Nephron (organoid): Measurements from ENCODE around the gene NTRK3.

Experiments
- H3K27ac Mint-ChIP-seq, 3 experiments: 2 replicates each; pipeline ENCODE4 v1.8.0; 2020; ENCODE audit warnings: mixed read lengths in 3 of 3, mild to moderate bottlenecking in 2 of 3, moderate library complexity in 1 of 3
- H3K27me3 Mint-ChIP-seq: 2 replicates; pipeline ENCODE4 v1.8.0; 2021; ENCODE audit warnings: low read depth, mild to moderate bottlenecking, moderate library complexity, mixed read lengths
- H3K36me3 Mint-ChIP-seq: 2 replicates; pipeline ENCODE4 v1.8.0; 2020; ENCODE audit warnings: low read depth, mixed read lengths
- H3K4me1 Mint-ChIP-seq: 2 replicates; pipeline ENCODE4 v1.8.0; 2020; ENCODE audit warnings: mixed read lengths
- H3K4me3 Mint-ChIP-seq, 3 experiments: 2 replicates each; pipeline ENCODE4 v1.8.0; 2020; ENCODE audit warnings: mild to moderate bottlenecking in 3 of 3, mixed read lengths in 3 of 3, moderate library complexity in 2 of 3
- H3K9me3 Mint-ChIP-seq: 2 replicates; pipeline ENCODE4 v1.8.0; 2020; ENCODE audit warnings: mixed read lengths
- TF ChIP-seq, protein P1 (sequence below), 3 experiments: fragments of 200-600 bp; sonication (generic); IDR thresholded peaks; one replicate each; pipeline ENCODE4 v1.5.0; 2021; ENCODE audit warnings: antibody characterized with exemption in 3 of 3; ENCODE audit not compliant: unreplicated experiment in 3 of 3

Gene NTRK3

DNA sequence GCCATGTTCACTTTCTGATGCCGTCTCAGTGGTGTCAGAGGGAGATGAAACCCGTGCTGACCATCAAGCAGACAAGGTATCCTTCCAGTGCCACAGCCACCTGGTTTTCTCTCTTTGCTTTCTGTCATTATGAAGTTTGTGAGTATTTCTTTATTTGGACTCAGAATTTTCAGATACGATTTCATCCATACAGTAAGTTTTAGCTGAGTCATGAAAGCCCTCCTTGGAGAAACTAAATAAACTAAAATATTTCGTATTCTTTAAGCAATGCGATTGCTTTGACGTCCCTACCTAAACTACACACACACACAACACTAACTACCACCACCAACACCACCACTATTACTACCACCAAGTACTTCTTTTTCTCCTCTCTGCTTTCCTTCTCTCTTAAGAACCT is 350.1 kb downstream of the NTRK3 start:
- no peaks in the 10 kb centered on the region for H3K4me1 Mint-ChIP-seq
- no peak overlapping the region for H3K4me3 Mint-ChIP-seq
- TF ChIP-seq, protein P1, sequence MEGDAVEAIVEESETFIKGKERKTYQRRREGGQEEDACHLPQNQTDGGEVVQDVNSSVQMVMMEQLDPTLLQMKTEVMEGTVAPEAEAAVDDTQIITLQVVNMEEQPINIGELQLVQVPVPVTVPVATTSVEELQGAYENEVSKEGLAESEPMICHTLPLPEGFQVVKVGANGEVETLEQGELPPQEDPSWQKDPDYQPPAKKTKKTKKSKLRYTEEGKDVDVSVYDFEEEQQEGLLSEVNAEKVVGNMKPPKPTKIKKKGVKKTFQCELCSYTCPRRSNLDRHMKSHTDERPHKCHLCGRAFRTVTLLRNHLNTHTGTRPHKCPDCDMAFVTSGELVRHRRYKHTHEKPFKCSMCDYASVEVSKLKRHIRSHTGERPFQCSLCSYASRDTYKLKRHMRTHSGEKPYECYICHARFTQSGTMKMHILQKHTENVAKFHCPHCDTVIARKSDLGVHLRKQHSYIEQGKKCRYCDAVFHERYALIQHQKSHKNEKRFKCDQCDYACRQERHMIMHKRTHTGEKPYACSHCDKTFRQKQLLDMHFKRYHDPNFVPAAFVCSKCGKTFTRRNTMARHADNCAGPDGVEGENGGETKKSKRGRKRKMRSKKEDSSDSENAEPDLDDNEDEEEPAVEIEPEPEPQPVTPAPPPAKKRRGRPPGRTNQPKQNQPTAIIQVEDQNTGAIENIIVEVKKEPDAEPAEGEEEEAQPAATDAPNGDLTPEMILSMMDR (IDR thresholded peaks at IDR 0.05; ENCODE audit: unreplicated experiment in 3 of 3): no peak
- no peaks in the 10 kb centered on the region for H3K9me3 Mint-ChIP-seq
- H3K36me3 Mint-ChIP-seq: no peaks in the 10 kb centered on the region
- peaks cover 20% of the 10 kb centered on the region for H3K27me3 Mint-ChIP-seq
- no peak overlapping the region for H3K27ac Mint-ChIP-seq

DNA sequence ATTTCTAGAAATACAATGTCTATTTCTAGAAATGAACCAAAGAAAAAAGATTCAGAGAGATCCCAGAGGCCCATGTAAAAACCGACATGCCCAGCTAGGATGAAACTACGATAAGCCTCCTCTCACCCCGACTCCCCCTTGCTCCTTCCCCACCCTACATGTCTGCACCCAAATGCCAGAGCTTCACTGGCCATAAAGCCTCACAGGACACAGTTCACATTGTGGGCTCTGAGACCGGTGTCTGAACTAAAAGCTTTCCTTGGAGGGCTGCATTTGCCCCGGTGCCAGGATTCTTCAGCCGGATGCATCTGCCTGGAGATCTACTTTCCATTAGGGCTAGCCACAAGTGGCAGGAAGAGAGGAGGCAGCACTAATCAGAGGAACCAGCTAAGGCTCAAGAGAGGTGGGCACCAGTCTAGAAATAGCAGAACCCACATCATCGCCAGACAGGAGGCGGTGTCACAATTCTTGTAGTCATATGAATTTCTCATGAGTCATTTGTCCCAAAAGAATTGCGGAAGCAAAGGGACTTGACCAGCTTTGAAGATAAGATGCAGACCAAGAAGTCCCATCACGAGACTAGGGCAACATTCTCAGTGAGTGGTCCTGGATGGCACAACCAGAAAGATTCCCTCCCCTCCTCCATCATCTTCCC is 353.6 kb downstream of the NTRK3 start:
- H3K4me1 Mint-ChIP-seq: no peaks in the 10 kb centered on the region
- no peaks in the 10 kb centered on the region for H3K36me3 Mint-ChIP-seq

GRCh38 chr15:87901926-87902690 is 354.4 kb downstream of the NTRK3 start:
- H3K9me3 Mint-ChIP-seq: no peaks in the 10 kb centered on the region

More for the DNA sequence above, 353.6 kb downstream of the NTRK3 start:
- Mint-ChIP-seq H3K27ac (no peak overlapping the region), H3K4me3 (no peak overlapping the region), H3K9me3 (no peaks in the 10 kb centered on the region), H3K27me3 (peaks cover 7% of the 10 kb centered on the region)
- TF ChIP-seq, protein P1 (IDR thresholded peaks at IDR 0.05; ENCODE audit: unreplicated experiment in 3 of 3): no peak

GRCh38 chr15:87901008-87901407 is 355.5 kb downstream of the NTRK3 start:
- no peaks in the 10 kb centered on the region for H3K4me1 Mint-ChIP-seq
- no peaks in the 10 kb centered on the region for H3K36me3 Mint-ChIP-seq
- no peak overlapping the region for H3K27ac Mint-ChIP-seq
- TF ChIP-seq, protein P1 (IDR thresholded peaks at IDR 0.05; ENCODE audit: unreplicated experiment in 3 of 3): no peak
- H3K9me3 Mint-ChIP-seq: no peaks in the 10 kb centered on the region
- peaks cover 3% of the 10 kb centered on the region for H3K27me3 Mint-ChIP-seq
- no peak overlapping the region for H3K4me3 Mint-ChIP-seq

More at GRCh38 chr15:87901926-87902690, 354.4 kb downstream of the NTRK3 start:
- Mint-ChIP-seq H3K4me1 (no peaks in the 10 kb centered on the region), H3K27ac (no peak overlapping the region), H3K4me3 (no peak overlapping the region), H3K36me3 (no peaks in the 10 kb centered on the region), H3K27me3 (peaks cover 3% of the 10 kb centered on the region)
- TF ChIP-seq, protein P1 (IDR thresholded peaks at IDR 0.05; ENCODE audit: unreplicated experiment in 3 of 3): no peak

DNA sequence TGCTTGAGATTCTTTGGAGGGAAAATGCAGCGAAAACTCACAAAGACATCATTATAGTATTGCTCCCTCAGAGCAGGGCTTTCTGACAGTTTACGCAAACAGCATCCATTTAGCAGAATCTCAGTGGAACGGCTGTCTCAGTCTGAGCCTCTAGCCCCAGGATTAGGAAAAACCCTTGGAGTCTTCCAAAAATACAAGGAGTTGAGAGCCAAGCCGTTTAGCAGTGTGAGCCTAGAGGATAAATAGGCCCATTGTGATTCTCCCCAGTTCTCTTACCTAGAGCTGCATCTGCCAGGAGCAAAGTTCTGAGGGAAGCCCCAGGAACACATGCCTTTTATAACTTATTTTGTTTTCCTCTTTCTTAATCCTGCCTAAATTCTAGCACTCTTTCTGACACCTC is 359.6 kb downstream of the NTRK3 start:
- Mint-ChIP-seq H3K4me3 (no peak overlapping the region), H3K36me3 (no peaks in the 10 kb centered on the region), H3K4me1 (no peaks in the 10 kb centered on the region), H3K27ac (no peak overlapping the region), H3K9me3 (no peaks in the 10 kb centered on the region), H3K27me3 (peaks cover 12% of the 10 kb centered on the region)
- TF ChIP-seq, protein P1 (IDR thresholded peaks at IDR 0.05; ENCODE audit: unreplicated experiment in 3 of 3): no peak
